HG02884 (cell line): ENCODE measurements around the gene SLC22A31.
"Not testable (repeated sequence)": the region's sequence is repeated elsewhere in the genome, so short reads cannot be mapped to it uniquely, and the experiment has no call there.

Experiments
- ATAC-seq: cut with Tn5 transposase; IDR thresholded peaks from one replicate; pipeline ENCODE4 v1.9.1; 2021; ENCODE audit warnings: mild to moderate bottlenecking, moderate library complexity; ENCODE audit not compliant: unreplicated experiment

Gene SLC22A31

GRCh38 chr16:89193576-89194293 is 6.6 kb downstream of the SLC22A31 start:
- ATAC-seq: no peak

GRCh38 chr16:89192956-89193575 is 7.3 kb downstream of the SLC22A31 start:
- no peak for ATAC-seq

DNA sequence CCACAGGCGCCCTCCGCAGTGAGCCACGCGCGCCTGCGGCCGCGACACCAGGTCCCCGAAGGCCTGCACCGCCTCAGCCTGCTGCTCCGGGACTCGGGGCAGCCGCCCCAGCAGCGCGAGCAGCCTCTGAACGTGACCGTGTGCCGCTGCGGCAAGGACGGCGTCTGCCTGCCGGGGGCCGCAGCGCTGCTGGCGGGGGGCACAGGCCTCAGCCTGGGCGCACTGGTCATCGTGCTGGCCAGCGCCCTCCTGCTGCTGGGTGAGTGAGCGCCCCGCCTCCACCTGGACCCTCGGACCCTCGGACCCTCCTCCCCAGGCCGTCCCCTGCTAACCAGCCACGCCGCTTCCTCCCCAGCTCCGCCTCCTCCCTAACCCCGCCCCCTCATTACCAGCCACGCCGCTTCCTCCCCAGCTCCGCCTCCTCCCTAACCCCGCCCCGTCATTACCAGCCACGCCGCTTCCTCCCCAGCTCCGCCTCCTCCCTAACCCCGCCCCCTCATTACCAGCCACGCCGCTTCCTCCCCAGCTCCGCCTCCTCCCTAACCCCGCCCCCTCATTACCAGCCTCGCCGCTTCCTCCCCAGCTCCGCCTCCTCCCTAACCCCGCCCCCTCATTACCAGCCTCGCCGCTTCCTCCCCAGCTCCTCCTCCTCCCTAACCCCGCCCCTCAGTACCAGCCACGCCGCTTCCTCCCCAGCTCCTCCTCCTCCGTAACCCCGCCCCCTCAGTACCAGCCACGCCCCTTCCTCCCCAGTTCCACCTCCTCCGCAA is 8.0 kb downstream of the SLC22A31 start:
- not testable (repeated sequence) for ATAC-seq

DNA sequence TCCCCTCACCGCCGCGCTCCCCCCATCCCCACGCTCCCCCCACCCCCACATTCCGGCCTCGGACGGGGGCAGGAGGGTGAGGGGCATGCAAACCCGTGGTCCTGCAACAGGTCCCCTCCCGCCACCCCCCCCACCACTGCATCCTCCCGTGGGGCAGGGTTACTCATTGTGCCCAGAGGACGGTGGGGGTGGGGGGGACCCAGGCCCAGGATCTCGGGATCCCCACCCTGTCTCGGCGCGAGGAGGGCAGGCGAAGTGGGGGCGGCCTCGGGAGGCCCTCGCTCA is 8.5 kb downstream of the SLC22A31 start:
- ATAC-seq: no peak

GRCh38 chr16:89191033-89191900 is 9.1 kb downstream of the SLC22A31 start:
- ATAC-seq: no peak

DNA sequence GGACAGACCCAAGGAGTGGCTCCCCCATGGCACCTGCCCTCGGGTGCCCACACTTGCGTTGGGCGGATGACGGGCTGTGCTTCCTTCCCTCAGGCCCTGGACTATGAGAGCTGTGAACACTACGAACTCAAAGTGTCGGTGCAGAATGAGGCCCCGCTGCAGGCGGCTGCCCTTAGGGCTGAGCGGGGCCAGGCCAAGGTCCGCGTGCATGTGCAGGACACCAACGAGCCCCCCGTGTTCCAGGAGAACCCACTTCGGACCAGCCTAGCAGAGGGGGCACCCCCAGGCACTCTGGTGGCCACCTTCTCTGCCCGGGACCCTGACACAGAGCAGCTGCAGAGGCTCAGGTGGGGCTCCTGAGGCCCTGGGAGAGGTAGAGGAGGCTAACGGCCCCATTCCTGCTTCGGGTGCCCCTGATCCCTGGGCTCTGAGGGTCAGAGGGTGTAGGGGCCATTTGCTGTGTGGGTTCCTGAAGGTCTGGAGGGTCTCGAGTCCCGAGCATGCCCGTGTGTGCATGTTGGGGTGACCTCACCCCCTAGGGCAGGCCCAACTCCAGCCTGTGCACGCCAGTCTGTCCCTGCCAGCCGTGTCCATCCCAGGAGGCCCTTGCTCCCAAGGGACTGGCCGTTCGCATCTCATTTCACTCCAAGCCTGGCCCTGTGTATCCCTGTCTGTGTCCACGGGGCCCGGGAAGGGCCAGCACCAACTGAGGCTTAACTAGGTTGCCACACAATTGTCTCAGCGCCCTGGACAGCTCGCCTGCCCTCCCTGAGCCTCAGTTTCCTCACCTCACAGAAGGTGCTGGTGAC is 10.0 kb downstream of the SLC22A31 start:
- ATAC-seq: no peak

- ATAC-seq: no peak
Observed at GRCh38 chr16:89189358-89190025, 10.8 kb downstream of the SLC22A31 start.

DNA sequence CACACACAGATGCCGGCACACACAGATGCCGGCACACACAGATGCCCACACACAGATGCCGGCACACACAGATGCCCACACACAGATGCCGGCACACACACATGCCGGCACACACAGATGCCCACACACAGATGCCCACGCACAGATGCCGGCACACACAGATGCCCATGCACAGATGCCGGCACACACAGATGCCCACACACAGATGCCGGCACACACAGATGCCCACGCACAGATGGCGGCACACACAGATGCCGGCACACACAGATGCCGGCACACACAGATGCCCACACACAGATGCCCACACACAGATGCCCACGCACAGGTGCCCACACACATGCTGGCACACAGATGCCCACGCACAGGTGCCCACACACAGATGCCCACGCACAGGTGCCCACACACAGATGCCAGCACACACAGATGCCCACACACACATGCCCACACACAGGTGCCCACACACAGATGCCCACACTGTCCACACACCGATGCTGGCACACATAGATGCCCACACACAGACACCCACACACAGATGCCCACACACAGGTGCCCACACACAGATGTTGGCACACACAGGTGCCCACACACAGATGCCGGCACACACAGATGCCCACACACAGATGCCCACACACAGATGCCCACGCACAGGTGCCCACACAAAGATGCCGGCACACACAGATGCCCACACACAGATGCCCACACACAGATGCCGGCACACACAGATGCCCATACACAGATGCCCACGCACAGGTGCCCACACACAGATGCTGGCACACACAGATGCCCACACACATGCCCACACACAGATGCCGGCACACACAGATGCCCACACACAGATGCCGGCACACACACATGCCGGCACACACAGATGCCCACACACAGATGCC is 11.6 kb downstream of the SLC22A31 start:
- ATAC-seq: not testable (repeated sequence)

DNA sequence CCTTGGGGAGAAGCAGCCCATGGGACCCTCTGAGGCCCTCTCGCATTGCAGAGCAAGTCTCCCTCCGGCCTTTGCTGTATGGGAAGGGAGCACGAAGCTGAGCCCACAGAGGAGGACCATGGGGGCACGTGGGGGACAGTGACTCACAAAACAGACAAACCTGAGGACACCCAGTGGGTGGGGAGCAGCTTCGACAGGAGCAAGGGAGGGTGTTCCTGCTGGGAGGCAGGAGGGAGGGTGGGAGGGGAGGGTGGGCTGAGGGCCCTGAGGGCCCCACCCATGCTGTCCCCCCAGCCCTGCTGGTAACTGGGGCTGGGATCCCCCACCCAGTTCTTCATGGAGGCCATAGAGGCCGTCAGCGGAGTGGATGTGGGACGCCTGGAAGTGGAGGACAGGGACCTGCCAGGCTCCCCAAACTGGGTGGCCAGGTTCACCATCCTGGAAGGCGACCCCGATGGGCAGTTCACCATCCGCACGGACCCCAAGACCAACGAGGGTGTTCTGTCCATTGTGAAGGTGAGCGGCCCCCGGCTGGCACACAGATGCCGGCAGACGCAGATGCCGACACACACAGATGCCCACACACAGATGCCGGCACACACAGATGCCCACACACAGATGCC is 12.5 kb downstream of the SLC22A31 start:
- ATAC-seq: no peak

- no peak for ATAC-seq
Observed at GRCh38 chr16:89187032-89187769, 13.1 kb downstream of the SLC22A31 start.

GRCh38 chr16:89186593-89187031 is 13.7 kb downstream of the SLC22A31 start:
- ATAC-seq: not testable (repeated sequence)

DNA sequence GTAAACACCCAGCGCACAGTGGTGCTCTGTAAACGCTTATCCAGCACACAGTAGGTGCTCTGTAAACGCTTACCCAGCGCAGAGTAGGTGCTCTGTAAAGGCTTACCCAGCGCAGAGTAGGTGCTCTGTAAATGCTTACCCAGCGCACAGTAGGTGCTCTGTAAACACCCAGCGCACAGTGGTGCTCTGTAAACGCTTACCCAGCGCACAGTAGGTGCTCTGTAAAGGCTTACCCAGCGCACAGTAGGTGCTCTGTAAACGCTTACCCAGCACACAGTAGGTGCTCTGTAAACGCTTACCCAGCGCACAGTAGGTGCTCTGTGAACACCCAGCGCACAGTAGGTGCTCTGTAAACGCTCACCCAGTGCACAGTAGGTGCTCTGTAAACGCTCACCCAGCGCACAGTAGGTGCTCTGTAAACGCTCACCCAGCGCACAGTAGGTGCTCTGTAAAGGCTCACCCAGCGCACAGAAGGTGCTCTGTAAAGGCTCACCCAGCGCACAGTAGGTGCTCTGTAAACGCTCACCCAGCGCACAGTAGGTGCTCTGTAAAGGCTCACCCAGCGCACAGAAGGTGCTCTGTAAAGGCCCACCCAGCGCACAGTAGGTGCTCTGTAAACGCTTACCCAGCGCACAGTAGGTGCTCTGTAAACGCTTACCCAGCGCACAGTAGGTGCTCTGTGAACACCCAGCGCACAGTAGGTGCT is 14.3 kb downstream of the SLC22A31 start:
- not testable (repeated sequence) for ATAC-seq

DNA sequence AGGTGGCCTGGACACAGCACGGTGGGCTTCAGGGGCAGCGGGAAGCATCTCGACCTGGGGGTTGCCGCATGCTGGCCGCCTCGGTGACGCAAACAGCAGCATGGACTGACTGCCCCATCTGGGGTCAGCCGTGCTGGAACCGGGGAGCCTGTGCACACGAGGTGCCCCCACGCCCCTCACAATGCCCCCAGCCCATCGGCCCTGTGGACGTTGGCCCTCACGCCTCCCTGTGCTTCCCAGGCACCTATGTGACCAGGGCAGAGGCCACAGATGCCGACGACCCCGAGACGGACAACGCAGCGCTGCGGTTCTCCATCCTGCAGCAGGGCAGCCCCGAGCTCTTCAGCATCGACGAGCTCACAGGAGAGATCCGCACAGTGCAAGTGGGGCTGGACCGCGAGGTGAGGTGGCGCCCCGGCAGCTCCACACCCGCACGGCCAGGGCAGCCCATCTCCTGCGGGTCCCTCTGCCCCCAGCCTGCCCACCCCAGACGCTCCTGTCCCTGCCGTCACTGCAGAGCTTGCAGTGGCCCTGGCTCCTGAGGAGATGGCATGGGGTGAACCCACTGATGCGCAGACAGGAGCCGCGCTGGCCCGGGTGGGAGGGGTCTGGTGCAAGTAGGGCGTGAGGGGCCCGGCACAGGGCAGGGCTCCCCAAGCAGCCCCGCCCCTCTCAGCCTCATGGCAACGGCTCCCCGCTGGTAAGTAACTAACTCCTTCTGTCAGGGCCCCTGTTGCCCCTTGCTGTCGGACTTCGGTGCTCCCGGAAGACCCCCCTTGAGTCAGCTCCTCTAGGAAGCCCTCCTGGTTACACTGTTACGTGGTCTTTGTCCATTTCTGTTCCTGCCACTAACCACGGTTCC is 15.2 kb downstream of the SLC22A31 start:
- no peak for ATAC-seq

GRCh38 chr16:89184677-89184932 is 15.7 kb downstream of the SLC22A31 start:
- no peak for ATAC-seq

DNA sequence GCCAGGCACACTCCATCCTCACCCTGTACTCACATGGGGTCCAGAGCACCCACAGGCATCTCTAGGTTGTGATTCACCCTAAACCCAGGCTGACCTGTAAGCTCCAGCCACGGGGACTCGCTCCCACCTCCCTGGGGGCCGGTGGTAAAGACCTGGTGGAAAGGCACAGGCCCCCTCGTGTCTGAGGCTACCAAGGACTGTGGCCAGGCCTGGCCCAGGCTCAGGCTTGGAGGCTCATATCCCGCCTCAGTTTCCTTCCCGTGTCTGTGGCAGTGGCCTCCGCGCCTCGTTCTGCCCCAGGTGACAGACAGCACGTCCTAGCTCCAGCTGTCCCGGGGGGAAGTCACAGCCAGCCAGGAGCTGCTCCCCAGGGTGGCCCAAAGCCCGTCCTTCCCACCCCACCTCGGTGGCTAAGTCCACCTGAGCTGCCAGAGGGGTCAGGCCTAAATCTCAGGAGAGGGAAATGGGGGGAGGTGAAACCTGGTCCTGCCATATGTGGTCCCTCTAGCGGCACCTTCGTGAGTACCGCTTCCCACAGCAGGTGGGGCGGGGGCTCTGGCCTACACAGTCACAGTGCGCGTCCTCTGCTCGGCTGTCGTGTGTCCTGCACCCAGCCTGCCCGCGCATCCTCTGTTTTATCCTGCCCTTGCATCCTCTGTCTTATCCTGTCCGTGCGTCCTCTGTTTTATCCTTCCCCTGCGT is 16.2 kb downstream of the SLC22A31 start:
- no peak for ATAC-seq

DNA sequence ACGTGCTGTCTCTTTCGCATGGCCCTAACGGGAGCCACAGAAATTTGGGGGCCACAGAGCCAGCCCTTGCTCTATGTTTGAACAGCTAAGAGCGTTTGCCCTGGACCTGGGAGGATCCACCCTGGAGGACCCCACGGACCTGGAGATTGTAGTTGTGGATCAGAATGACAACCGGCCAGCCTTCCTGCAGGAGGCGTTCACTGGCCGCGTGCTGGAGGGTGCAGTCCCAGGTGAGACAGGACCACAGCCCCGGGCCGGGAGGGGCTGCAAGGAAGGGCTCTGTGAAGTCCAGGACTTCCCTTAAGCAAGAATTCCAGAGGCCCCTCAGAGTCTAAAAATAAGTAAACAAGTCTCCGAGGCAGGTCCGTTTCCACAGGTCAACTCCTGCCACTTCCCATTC is 16.9 kb downstream of the SLC22A31 start:
- ATAC-seq: no peak
